NCI-H82 (cell line): ENCODE results near the gene CCNQ.

Experiments
- DNase-seq: peaks from one replicate; lab custom pipeline; 2025; lab: John Stamatoyannopoulos, UW

Gene CCNQ

GRCh38 chrX:153637121-153638040 is 38.4 kb upstream of the CCNQ start:
- no peak for DNase-seq

- no peak for DNase-seq
Measured at GRCh38 chrX:153636716-153637115, 37.8 kb upstream of the CCNQ start.

GRCh38 chrX:153635788-153636668 is 37.1 kb upstream of the CCNQ start:
- DNase-seq: peak; percentile 68

- DNase-seq: no peak
Measured at GRCh38 chrX:153635388-153635787, 36.4 kb upstream of the CCNQ start.

- DNase-seq: no peak
Measured at GRCh38 chrX:153634832-153635231, 35.9 kb upstream of the CCNQ start.

GRCh38 chrX:153634236-153634635 is 35.3 kb upstream of the CCNQ start:
- no peak for DNase-seq

- DNase-seq: no peak
Measured at GRCh38 chrX:153633607-153634180, 34.8 kb upstream of the CCNQ start.

GRCh38 chrX:153633048-153633447 is 34.1 kb upstream of the CCNQ start:
- DNase-seq: no peak

- no peak for DNase-seq
Measured at GRCh38 chrX:153632595-153632946, 33.6 kb upstream of the CCNQ start.

GRCh38 chrX:153631907-153632594 is 33.1 kb upstream of the CCNQ start:
- DNase-seq: no peak

- DNase-seq: no peak
Measured at GRCh38 chrX:153631346-153631745, 32.4 kb upstream of the CCNQ start.

- DNase-seq: no peak
Measured at GRCh38 chrX:153628665-153629064, 29.7 kb upstream of the CCNQ start.

- no peak for DNase-seq
Measured at GRCh38 chrX:153628129-153628528, 29.2 kb upstream of the CCNQ start.

GRCh38 chrX:153627675-153628111 is 28.8 kb upstream of the CCNQ start:
- no peak for DNase-seq

- no peak for DNase-seq
Measured at GRCh38 chrX:153626863-153627674, 28.1 kb upstream of the CCNQ start.

- DNase-seq: no peak
Measured at GRCh38 chrX:153626025-153626633, 27.2 kb upstream of the CCNQ start.

- DNase-seq: no peak
Measured at GRCh38 chrX:153625271-153626024, 26.5 kb upstream of the CCNQ start.

- DNase-seq: no peak
Measured at GRCh38 chrX:153624196-153625091, 25.5 kb upstream of the CCNQ start.
